Tibial artery (tissue), 4 donors: ENCODE data around the gene MEDAG.

Experiments
- DNase-seq, 2 donors: peaks; one replicate each; pipeline ENCODE4 v3.0.0-alpha.2; 2019
- H3K27ac ChIP-seq, 2 donors: fragments of 200-600 bp; sonication (generic) in 1 of 2; 1 replicate in 1 of 2; 2 replicates in 1 of 2; pipeline ENCODE4 v1.5.1; 2018 to 2019; ENCODE audit warnings: mild to moderate bottlenecking in 1 of 2
- H3K27me3 ChIP-seq, 2 donors: fragments of 200-600 bp; sonication (generic) in 1 of 2; one replicate each; pipeline versions ENCODE4 v1.5.1 to v1.6.0; 2016 to 2019
- H3K36me3 ChIP-seq, 3 donors: fragments of 200-600 bp; sonication (generic) in 2 of 3; one replicate each; pipeline ENCODE4 v1.5.1; 2016 to 2019; ENCODE audit warnings: mild to moderate bottlenecking in 2 of 3
- H3K4me1 ChIP-seq, 4 donors: fragments of 200-600 bp; sonication (generic) in 2 of 4; 1 replicate in 3 of 4; 2 replicates in 1 of 4; pipeline ENCODE4 v1.5.1; 2016 to 2019
- H3K4me3 ChIP-seq, 2 donors: fragments of 200-600 bp; sonication (generic) in 1 of 2; 1 replicate in 1 of 2; 2 replicates in 1 of 2; pipeline ENCODE4 v1.5.1; 2018 to 2019; ENCODE audit warnings: mild to moderate bottlenecking in 2 of 2
- H3K9me3 ChIP-seq, 3 donors: fragments of 200-600 bp; sonication (generic) in 1 of 3; one replicate each; pipeline ENCODE4 v1.5.1; 2016 to 2019
- CTCF ChIP-seq, 2 experiments: fragments of 200-600 bp in 1 of 2; fragments of 450-650 bp in 1 of 2; IDR thresholded peaks; one replicate each; pipeline ENCODE4 v1.5.1; 2017 to 2019; ENCODE audit warnings: antibody characterized with exemption in 2 of 2, mild to moderate bottlenecking in 1 of 2, moderate library complexity in 1 of 2
- intact Hi-C: fragments of 100-400 bp; cut with DNase I; formaldehyde crosslinking; loops from one replicate; pipeline ENCODE4 v1.15.0; 2023; ENCODE audit warnings: low total_unique reads

MEDAG gene

GRCh38 chr13:30861836-30862467 lies 44.1 kb upstream of the MEDAG start:
- Histone ChIP-seq H3K4me1 (peaks cover 6 to 42% (median 41%) of the 10 kb centered on the region in 4 donors), H3K27ac (peak overlapping the region; percentile 87 to 93), H3K4me3 (no peak overlapping the region), H3K36me3 (no peaks in the 10 kb centered on the region), H3K27me3 (no peaks in the 10 kb centered on the region), H3K9me3 (peaks cover 0 to 6% (median 0%) of the 10 kb centered on the region in 3 donors)
- TF ChIP-seq CTCF (IDR thresholded peaks at IDR 0.05): no peak
- DNase-seq: no peak
- intact Hi-C loops: loop anchor here (5.0 kb wide), 1 partner anchor 35 kb away; no protein-coding TSS in a partner anchor

GRCh38 chr13:30862707-30863106 lies 43.4 kb upstream of the MEDAG start:
- Histone ChIP-seq H3K9me3 (peaks cover 0 to 6% (median 0%) of the 10 kb centered on the region in 3 donors), H3K4me1 (peaks cover 6 to 42% (median 41%) of the 10 kb centered on the region in 4 donors), H3K36me3 (no peaks in the 10 kb centered on the region), H3K4me3 (peak overlapping the region in 1 of 2 donors; percentile 15), H3K27me3 (no peaks in the 10 kb centered on the region), H3K27ac (peak overlapping the region; percentile 87 to 93)
- peak; percentile 72 to 95 for DNase-seq
- intact Hi-C loops: loop anchor here (5.0 kb wide), 1 partner anchor 35 kb away; no protein-coding TSS in a partner anchor
- TF ChIP-seq CTCF (IDR thresholded peaks at IDR 0.05): no peak

GRCh38 chr13:30863231-30863630 lies 42.8 kb upstream of the MEDAG start:
- H3K4me3 ChIP-seq: no peak overlapping the region
- no peaks in the 10 kb centered on the region for H3K27me3 ChIP-seq
- intact Hi-C loops: loop anchor here (5.0 kb wide), 1 partner anchor 34 kb away; no protein-coding TSS in a partner anchor
- H3K9me3 ChIP-seq: peaks cover 0 to 6% (median 0%) of the 10 kb centered on the region in 3 donors
- H3K36me3 ChIP-seq: no peaks in the 10 kb centered on the region
- H3K27ac ChIP-seq: peak overlapping the region; percentile 87 to 93
- no peak for DNase-seq
- peaks cover 6 to 42% (median 41%) of the 10 kb centered on the region in 4 donors for H3K4me1 ChIP-seq
- no peak for TF ChIP-seq CTCF (IDR thresholded peaks at IDR 0.05)

- intact Hi-C loops: loop anchor here (5.0 kb wide), 1 partner anchor 34 kb away; no protein-coding TSS in a partner anchor
- Histone ChIP-seq H3K9me3 (peaks cover 0 to 2% (median 0%) of the 10 kb centered on the region in 3 donors), H3K27me3 (no peaks in the 10 kb centered on the region), H3K36me3 (no peaks in the 10 kb centered on the region), H3K4me1 (peaks cover 6 to 47% (median 42%) of the 10 kb centered on the region in 4 donors), H3K4me3 (no peak overlapping the region), H3K27ac (peak overlapping the region; percentile 87 to 93)
- no peak for DNase-seq
- no peak for TF ChIP-seq CTCF (IDR thresholded peaks at IDR 0.05)
Observed at GRCh38 chr13:30863796-30864195, 42.3 kb upstream of the MEDAG start.

GRCh38 chr13:30864433-30865122 lies 41.5 kb upstream of the MEDAG start:
- no peaks in the 10 kb centered on the region for H3K27me3 ChIP-seq
- intact Hi-C loops: loop anchor here (5.0 kb wide), 3 partner anchors 33 to 397 kb away; partner anchors contain the start of gene HMGB1
- peak overlapping the region; percentile 87 to 93 for H3K27ac ChIP-seq
- no peak for TF ChIP-seq CTCF (IDR thresholded peaks at IDR 0.05)
- peak in 1 of 2 donors; percentile 66 for DNase-seq
- H3K9me3 ChIP-seq: no peaks in the 10 kb centered on the region
- H3K4me3 ChIP-seq: no peak overlapping the region
- peaks cover 6 to 55% (median 49%) of the 10 kb centered on the region in 4 donors for H3K4me1 ChIP-seq
- no peaks in the 10 kb centered on the region for H3K36me3 ChIP-seq
